RCC 7860 (cell line): Measurements from ENCODE around the gene C1orf198.

Source experiments
- DNase-seq: peaks from one replicate; pipeline ENCODE4 v3.0.0-alpha.2; 2015; ENCODE audit warnings: low spot score
- FAIRE-seq: peaks from 2 replicates; lab custom pipeline; 2012; peaks lifted over from hg19 to GRCh38; lab: Jason Lieb, UNC

Gene C1orf198

GRCh38 chr1:230814949-230815692, 53.2 kb downstream of the C1orf198 start:
- DNase-seq (no peak), FAIRE-seq (no peak)

- FAIRE-seq, result no peak
- DNase-seq, result no peak
Observed at GRCh38 chr1:230812568-230812967, 55.8 kb downstream of the C1orf198 start.

GRCh38 chr1:230809256-230809990, 58.9 kb downstream of the C1orf198 start:
- DNase-seq (no peak), FAIRE-seq (no peak)

- FAIRE-seq, result no peak
- DNase-seq, result no peak
Observed at GRCh38 chr1:230808281-230808872, 59.9 kb downstream of the C1orf198 start.

- DNase-seq (no peak), FAIRE-seq (no peak)
Observed at GRCh38 chr1:230807561-230808280, 60.6 kb downstream of the C1orf198 start.

- FAIRE-seq, result no peak
- DNase-seq, result no peak
Observed at GRCh38 chr1:230807029-230807428, 61.3 kb downstream of the C1orf198 start.

GRCh38 chr1:230806552-230806951, 61.8 kb downstream of the C1orf198 start:
- no peak for FAIRE-seq
- no peak for DNase-seq

GRCh38 chr1:230804396-230804795, 63.9 kb downstream of the C1orf198 start:
- FAIRE-seq (no peak), DNase-seq (no peak)

GRCh38 chr1:230800891-230801840, 67.2 kb downstream of the C1orf198 start:
- DNase-seq, result no peak
- FAIRE-seq, result no peak

- no peak for DNase-seq
- no peak for FAIRE-seq
Observed at GRCh38 chr1:230798491-230798890, 69.8 kb downstream of the C1orf198 start.

GRCh38 chr1:230797942-230798365, 70.4 kb downstream of the C1orf198 start:
- peak; percentile 19 for DNase-seq
- no peak for FAIRE-seq

GRCh38 chr1:230797376-230797920, 70.9 kb downstream of the C1orf198 start:
- DNase-seq (no peak), FAIRE-seq (no peak)

GRCh38 chr1:230796626-230797025, 71.7 kb downstream of the C1orf198 start:
- DNase-seq, result no peak
- no peak for FAIRE-seq

- DNase-seq, result no peak
- FAIRE-seq, result no peak
Observed at GRCh38 chr1:230794871-230795605, 73.3 kb downstream of the C1orf198 start.

- FAIRE-seq, result no peak
- no peak for DNase-seq
Observed at GRCh38 chr1:230794431-230794830, 73.9 kb downstream of the C1orf198 start.

- DNase-seq, result no peak
- FAIRE-seq, result no peak
Observed at GRCh38 chr1:230793463-230793745, 74.9 kb downstream of the C1orf198 start.

GRCh38 chr1:230792691-230793462, 75.4 kb downstream of the C1orf198 start:
- FAIRE-seq (no peak), DNase-seq (no peak)

GRCh38 chr1:230791986-230792564, 76.2 kb downstream of the C1orf198 start:
- FAIRE-seq, result no peak

More at GRCh38 chr1:230791986-230792564, 76.2 kb downstream of the C1orf198 start:
- no peak for DNase-seq
